Anterior cingulate cortex (tissue), 58 donors: ENCODE measurements around the gene RASD1.

ENCODE experiments used
- DNase-seq, 58 donors: peaks; one replicate each; lab custom pipeline; 2025; lab: John Stamatoyannopoulos, UW

Gene RASD1

GRCh38 chr17:17527956-17528500, 31.8 kb upstream of the RASD1 start:
- DNase-seq = no peak

- DNase-seq = no peak
These were observed 31.3 kb upstream of the RASD1 start for GRCh38 chr17:17527534-17527933.

DNA sequence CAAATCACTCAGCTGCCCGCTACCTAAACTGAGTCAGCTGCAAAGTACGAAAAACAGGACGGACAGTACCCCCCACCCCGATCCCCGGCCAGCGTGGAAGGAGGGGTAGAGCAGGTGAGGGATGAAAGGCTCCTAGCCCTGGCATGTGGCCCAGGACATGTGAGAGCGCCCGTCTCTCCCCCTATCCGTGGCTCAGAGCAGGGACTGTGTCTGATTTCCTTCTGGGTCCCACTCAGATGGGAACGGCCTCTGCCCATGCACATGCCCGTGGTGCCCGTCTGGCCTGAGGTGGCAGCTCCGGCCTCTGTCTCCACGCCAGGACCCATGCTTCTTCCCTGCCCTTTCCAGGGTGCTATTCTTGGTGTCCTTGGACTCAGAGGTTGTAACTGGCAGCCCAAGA, 30.2 kb upstream of the RASD1 start:
- no peak for DNase-seq

DNA sequence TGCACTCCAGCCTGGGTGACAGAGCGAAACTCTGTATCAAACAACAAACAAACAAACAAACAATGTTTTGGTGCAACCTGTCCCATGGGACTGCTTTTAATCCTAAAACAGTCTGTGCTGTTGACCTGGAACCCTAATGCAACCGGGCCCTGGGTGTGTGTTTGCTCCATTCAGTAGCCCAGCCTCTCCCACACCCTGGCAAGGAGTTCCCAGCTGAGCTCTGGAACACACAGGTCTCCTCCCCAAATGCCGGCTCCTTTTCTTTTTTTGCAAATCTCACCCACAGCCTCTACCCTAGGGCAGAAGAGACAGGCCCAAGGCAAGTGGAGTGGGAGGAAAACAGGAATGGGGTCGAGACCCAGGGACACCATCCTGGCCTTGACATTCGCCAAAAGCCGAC, 29.8 kb upstream of the RASD1 start:
- no peak for DNase-seq

- DNase-seq = peak in 1 of 58 donors; percentile 25
These were observed 29.1 kb upstream of the RASD1 start for GRCh38 chr17:17525311-17525710.

- DNase-seq = no peak
These were observed 27.7 kb upstream of the RASD1 start for GRCh38 chr17:17523731-17524490.

- DNase-seq = no peak
These were observed 27.0 kb upstream of the RASD1 start for GRCh38 chr17:17523001-17523730.

DNA sequence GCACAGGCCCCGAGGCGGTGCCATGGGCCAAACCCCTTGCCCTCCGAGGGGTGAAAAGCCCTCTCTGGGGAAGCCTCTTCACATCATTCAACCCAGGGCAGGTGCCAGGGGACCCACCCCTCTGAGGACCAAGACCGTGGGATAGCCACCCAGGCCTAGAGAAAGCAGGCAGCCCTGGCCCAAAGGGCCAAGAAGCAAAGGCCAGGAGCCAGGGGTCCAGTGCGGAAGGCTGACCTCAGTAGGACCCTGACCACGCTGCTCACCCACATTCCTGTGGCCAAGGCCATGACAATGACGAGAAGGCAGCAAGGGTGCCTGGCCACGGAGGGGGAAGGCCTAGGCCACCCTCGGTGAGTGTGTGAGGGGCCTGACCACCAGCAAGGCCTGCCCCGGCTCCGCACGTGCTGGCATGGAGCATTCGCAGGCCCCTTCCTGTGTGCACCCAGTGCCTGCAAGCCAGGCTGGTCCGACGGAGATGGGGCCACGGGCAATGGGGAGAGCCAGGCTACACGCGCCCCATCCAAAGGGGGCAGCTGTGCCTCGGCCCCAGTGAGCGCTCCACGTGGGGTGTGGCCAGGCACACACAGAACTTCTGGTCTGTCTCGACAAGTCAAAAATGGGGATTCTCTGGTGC, 24.5 kb upstream of the RASD1 start:
- no peak for DNase-seq

- no peak for DNase-seq
These were observed 23.7 kb upstream of the RASD1 start for GRCh38 chr17:17519886-17520285.

DNA sequence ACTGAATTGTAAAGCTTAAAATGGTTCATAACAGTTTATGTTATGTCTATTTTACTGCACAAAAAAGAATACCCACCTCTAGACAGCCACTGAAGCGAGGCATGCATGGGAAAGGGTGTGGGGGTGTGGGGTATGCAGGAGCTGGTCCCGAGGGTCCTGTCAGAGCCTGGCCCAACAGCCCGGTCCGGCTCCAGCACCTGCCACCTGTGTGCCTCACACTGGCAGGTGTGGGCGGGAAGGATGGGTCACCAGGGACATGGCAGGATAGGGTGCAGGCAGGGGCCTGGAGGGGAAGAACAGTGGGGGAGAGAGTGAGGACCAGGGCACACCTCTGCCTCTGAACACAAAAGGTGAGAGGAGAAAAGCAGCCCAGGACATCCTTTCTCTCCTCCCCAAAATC, 22.8 kb upstream of the RASD1 start:
- DNase-seq = no peak

DNA sequence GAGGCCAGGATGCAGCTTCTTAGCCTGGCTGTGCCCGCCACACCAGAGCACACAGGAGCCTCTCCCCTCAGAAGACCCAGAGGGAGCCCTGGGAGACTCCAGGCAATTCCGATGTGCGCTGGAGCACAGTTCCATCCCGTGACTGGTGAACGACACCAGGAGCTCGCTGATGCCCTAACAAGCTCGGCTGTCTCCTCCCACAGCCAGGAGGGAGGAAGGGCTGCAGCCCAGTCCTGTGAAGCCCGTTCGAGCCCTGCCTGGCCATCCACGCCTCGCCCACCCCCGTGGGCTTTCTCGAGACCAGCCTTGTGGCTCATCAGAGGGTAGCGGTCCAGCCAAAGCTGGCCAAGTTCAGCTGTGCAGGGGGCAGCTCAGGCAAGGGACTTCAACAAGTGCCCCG, 21.8 kb upstream of the RASD1 start:
- no peak for DNase-seq

- no peak for DNase-seq
These were observed 20.9 kb upstream of the RASD1 start for GRCh38 chr17:17516941-17517720.

- no peak for DNase-seq
These were observed 20.0 kb upstream of the RASD1 start for GRCh38 chr17:17515934-17516930.

- peak in 1 of 58 donors; percentile 21 for DNase-seq
These were observed 19.1 kb upstream of the RASD1 start for GRCh38 chr17:17514993-17515933.

DNA sequence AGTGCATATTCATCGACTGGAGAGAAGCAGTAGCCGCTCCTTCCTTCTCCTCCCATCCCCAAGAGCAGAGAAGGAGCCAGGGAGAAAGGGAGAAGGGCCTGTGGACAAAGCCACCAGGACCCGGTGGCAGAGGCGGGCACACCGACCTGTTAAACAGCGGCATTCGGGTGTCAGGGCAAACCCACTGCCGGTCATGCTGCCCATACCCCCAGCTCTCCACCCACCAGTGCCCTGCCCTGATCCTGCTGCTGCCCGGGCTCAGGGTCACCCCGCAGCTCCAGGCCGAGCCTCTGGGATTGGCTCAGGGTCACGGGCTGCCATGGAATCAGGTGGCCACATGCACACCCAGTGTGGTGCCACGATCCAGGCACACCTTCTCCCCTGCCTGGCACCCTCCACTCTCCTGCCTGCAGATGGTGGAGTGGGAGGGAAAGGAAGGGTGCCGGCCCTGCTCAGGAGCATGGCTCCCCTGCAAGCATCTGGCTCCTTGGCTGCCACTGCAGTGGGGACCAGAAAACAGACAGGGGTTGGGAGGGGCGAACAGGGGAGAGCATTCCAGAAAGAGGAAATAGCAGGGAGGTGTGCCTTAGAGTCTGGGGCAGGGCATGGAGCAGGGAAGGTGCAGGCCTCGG, 18.3 kb upstream of the RASD1 start:
- DNase-seq = no peak

GRCh38 chr17:17513626-17514025, 17.4 kb upstream of the RASD1 start:
- no peak for DNase-seq

- no peak for DNase-seq
These were observed 16.7 kb upstream of the RASD1 start for GRCh38 chr17:17512866-17513265.
